ENCODE measurements around the gene KLHL11.

- TF ChIP-seq, protein P1, sequence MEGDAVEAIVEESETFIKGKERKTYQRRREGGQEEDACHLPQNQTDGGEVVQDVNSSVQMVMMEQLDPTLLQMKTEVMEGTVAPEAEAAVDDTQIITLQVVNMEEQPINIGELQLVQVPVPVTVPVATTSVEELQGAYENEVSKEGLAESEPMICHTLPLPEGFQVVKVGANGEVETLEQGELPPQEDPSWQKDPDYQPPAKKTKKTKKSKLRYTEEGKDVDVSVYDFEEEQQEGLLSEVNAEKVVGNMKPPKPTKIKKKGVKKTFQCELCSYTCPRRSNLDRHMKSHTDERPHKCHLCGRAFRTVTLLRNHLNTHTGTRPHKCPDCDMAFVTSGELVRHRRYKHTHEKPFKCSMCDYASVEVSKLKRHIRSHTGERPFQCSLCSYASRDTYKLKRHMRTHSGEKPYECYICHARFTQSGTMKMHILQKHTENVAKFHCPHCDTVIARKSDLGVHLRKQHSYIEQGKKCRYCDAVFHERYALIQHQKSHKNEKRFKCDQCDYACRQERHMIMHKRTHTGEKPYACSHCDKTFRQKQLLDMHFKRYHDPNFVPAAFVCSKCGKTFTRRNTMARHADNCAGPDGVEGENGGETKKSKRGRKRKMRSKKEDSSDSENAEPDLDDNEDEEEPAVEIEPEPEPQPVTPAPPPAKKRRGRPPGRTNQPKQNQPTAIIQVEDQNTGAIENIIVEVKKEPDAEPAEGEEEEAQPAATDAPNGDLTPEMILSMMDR (IDR thresholded peaks at IDR 0.05; ENCODE audit: low read depth, low read length, poor library complexity, severe bottlenecking): no peak
- TF ChIP-seq EZH2phosphoT487 (IDR thresholded peaks at IDR 0.05; ENCODE audit: borderline replicate concordance, low read length): no peak
Observed at GRCh38 chr17:41882756-41883155, 17.5 kb upstream of the KLHL11 start.
